ENCODE data around the gene PGAM2.
A peak's percentile ranks its signal among the peaks of the same experiment; 100 is the strongest.

The PGAM2 gene

GRCh38 chr7:44082541-44083207 lies 17.3 kb upstream of the PGAM2 start:
- H4K20me1 ChIP-seq (ENCODE audit: insufficient read depth, low read length, poor library complexity, severe bottlenecking): peaks cover 12% of the 10 kb centered on the region
- H3K4me2 ChIP-seq (ENCODE audit: low read depth, low read length, poor library complexity, severe bottlenecking): peak overlapping the region; percentile 85
- H3K9ac ChIP-seq (ENCODE audit: low read depth, low read length, poor library complexity, severe bottlenecking): peak overlapping the region; percentile 73
- H3K4me3 ChIP-seq (ENCODE audit: low read length, poor library complexity, severe bottlenecking): peak overlapping the region; percentile 74
- peaks cover 3% of the 10 kb centered on the region; the same call in 1 of the 2 replicates for H3F3A ChIP-seq (ENCODE audit: low read depth)
- H3K27me3 ChIP-seq (ENCODE audit: insufficient read depth, low read length, poor library complexity, severe bottlenecking): no peaks in the 10 kb centered on the region
- peaks cover 66% of the 10 kb centered on the region for H3K4me1 ChIP-seq (ENCODE audit: insufficient read depth, low read length, poor library complexity, severe bottlenecking)
- H3K36me3 ChIP-seq (ENCODE audit: insufficient read depth, low read length): peaks cover 16% of the 10 kb centered on the region; the same call in 1 of the 2 replicates
- no peaks in the 10 kb centered on the region for H3K9me2 ChIP-seq (replicated peaks; ENCODE audit: low read depth, low read length)
- H2AFZ ChIP-seq (ENCODE audit: low read length): peak overlapping the region; percentile 47
- no peaks in the 10 kb centered on the region for H3K9me3 ChIP-seq (ENCODE audit: insufficient read depth, low read depth, low read length)
- peaks cover 41% of the 10 kb centered on the region for H3K79me2 ChIP-seq (ENCODE audit: insufficient read depth, low read length)
- TF ChIP-seq CTCF (conservative IDR thresholded peaks at IDR 0.05; ENCODE audit: low read length): no peak
- no peak for TF ChIP-seq EZH2phosphoT487 (IDR thresholded peaks at IDR 0.05; ENCODE audit: borderline replicate concordance)

GRCh38 chr7:44081266-44081748 lies 15.9 kb upstream of the PGAM2 start:
- H3K27me3 ChIP-seq (ENCODE audit: insufficient read depth, low read length, poor library complexity, severe bottlenecking): no peaks in the 10 kb centered on the region
- peak overlapping the region; percentile 92 for H3K4me3 ChIP-seq (ENCODE audit: low read length, poor library complexity, severe bottlenecking)
- H3K36me3 ChIP-seq (ENCODE audit: insufficient read depth, low read length): peaks cover 27% of the 10 kb centered on the region; the same call in 1 of the 2 replicates
- H3F3A ChIP-seq (ENCODE audit: low read depth): no peaks in the 10 kb centered on the region
- H2AFZ ChIP-seq (ENCODE audit: low read length): peak overlapping the region; percentile 56; the same call in 1 of the 2 replicates
- peak; percentile 24; the same call in 1 of the 2 replicates for TF ChIP-seq CTCF (conservative IDR thresholded peaks at IDR 0.05; ENCODE audit: low read length)
- no peak for TF ChIP-seq EZH2phosphoT487 (IDR thresholded peaks at IDR 0.05; ENCODE audit: borderline replicate concordance)
- peaks cover 51% of the 10 kb centered on the region for H3K79me2 ChIP-seq (ENCODE audit: insufficient read depth, low read length)
- H3K9me2 ChIP-seq (replicated peaks; ENCODE audit: low read depth, low read length): no peaks in the 10 kb centered on the region
- peak overlapping the region; percentile 94 for H3K4me2 ChIP-seq (ENCODE audit: low read depth, low read length, poor library complexity, severe bottlenecking)
- H3K9me3 ChIP-seq (ENCODE audit: insufficient read depth, low read depth, low read length): no peaks in the 10 kb centered on the region
- peaks cover 12% of the 10 kb centered on the region for H4K20me1 ChIP-seq (ENCODE audit: insufficient read depth, low read length, poor library complexity, severe bottlenecking)
- peaks cover 66% of the 10 kb centered on the region for H3K4me1 ChIP-seq (ENCODE audit: insufficient read depth, low read length, poor library complexity, severe bottlenecking)
- peak overlapping the region; percentile 91 for H3K9ac ChIP-seq (ENCODE audit: low read depth, low read length, poor library complexity, severe bottlenecking)

- peaks cover 12% of the 10 kb centered on the region for H4K20me1 ChIP-seq (ENCODE audit: insufficient read depth, low read length, poor library complexity, severe bottlenecking)
- H3K79me2 ChIP-seq (ENCODE audit: insufficient read depth, low read length): peaks cover 51% of the 10 kb centered on the region
- no peaks in the 10 kb centered on the region for H3K9me3 ChIP-seq (ENCODE audit: insufficient read depth, low read depth, low read length)
- peak overlapping the region; percentile 92 for H3K4me3 ChIP-seq (ENCODE audit: low read length, poor library complexity, severe bottlenecking)
- no peaks in the 10 kb centered on the region for H3F3A ChIP-seq (ENCODE audit: low read depth)
- no peak for TF ChIP-seq EZH2phosphoT487 (IDR thresholded peaks at IDR 0.05; ENCODE audit: borderline replicate concordance)
- TF ChIP-seq CTCF (conservative IDR thresholded peaks at IDR 0.05; ENCODE audit: low read length): no peak
- H3K9ac ChIP-seq (ENCODE audit: low read depth, low read length, poor library complexity, severe bottlenecking): peak overlapping the region; percentile 91
- peaks cover 65% of the 10 kb centered on the region for H3K4me1 ChIP-seq (ENCODE audit: insufficient read depth, low read length, poor library complexity, severe bottlenecking)
- H2AFZ ChIP-seq (ENCODE audit: low read length): no peak overlapping the region
- H3K4me2 ChIP-seq (ENCODE audit: low read depth, low read length, poor library complexity, severe bottlenecking): peak overlapping the region; percentile 94
- H3K27me3 ChIP-seq (ENCODE audit: insufficient read depth, low read length, poor library complexity, severe bottlenecking): no peaks in the 10 kb centered on the region
- no peaks in the 10 kb centered on the region for H3K9me2 ChIP-seq (replicated peaks; ENCODE audit: low read depth, low read length)
- peaks cover 32% of the 10 kb centered on the region; the same call in 1 of the 2 replicates for H3K36me3 ChIP-seq (ENCODE audit: insufficient read depth, low read length)
These were observed 15.4 kb upstream of the PGAM2 start for GRCh38 chr7:44080686-44081265.
